Measurements from ENCODE around the gene ASTN1. TPM values are rescaled to one million over a fixed set of nuclear protein-coding genes. Genes with fewer than 3 reads are reported as not detected.
A peak's percentile ranks its signal among the peaks of the same experiment; 100 is the strongest.

ASTN1 gene
- 0.05 TPM for polyA plus RNA-seq (2013, experiment 1 of 2; ENCODE audit: insufficient read length)
- polyA plus RNA-seq (2013, experiment 2 of 2; ENCODE audit: insufficient read length), result 0.04 TPM

DNA sequence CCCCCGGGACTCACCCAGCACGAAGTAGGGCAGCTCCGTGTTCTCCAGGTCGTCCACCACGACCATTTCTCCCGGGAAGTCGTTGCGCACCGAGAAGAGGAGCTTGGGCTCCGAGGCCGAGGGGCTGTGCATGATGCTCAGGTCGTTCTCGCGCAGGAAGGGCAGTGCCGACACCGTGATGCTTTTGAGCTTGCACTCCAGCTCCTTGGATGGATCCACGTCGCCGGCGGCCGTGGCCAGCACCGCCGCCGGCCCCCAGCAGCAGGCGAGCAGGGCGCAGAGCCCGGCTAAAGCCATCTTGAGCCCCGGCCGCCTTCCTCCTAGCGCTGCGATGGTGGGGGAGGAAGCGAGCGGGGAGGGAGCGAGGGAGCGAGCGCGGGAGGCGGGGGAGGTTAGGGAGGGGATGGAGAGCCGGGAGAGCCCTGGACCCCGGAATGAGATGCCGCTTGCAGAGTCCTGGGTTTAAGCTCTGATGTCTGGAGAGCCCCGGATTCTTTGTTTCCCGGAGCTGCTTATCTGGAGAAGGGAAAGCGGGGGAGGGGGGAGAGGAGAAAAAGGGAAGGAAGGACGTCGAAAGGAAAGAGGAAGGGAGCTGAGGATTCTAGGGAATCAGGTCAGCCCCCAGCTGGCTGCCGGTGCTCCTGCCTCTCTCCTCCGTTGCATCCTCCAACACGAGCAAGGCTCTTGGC is at the start of gene ASTN1:
ASTN1 (minus strand) TSS at position 333 of the 689 bp plus-strand sequence; CDS start at position 297, 36 bp downstream.
- no peak for DNase-seq

DNA sequence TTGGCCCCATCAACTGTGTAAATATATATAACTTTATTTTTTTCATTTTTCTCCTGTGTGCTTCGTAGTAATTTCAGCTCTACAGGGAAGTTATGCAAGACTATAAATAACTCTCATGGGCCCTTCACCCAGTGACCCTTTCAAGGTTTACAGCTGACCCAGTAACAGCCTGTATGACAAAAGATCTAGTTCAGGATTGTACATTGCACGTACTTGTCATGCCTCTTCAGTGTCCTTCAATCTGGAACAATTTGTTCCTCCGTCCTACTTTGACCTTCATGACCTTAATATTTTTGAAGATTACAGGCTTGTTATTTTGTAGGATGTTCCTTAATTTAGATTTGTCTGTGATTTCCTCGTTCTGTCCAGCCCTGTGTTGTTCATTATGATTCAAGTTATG is 46.7 kb upstream of the ASTN1 start:
- no peak for DNase-seq

DNA sequence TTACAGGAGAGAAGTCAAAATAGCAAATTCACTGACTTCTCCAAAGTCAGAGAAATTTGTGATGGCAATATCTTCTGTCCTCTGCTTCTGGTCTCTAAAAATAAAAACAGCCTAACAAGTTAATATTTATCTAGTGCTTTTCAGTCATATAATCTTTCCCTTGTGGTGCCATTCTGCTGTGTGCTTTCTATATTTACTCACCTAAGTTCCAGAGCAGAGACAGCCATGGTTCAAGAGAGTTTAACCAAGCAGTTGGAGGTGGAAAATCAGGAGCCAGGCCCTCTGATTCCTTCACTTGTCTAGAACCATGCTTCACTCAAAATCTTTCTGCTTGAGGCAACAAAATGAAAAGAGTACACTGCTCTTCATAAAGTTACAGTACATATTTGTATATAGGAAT is 45.6 kb upstream of the ASTN1 start:
- no peak for DNase-seq

DNA sequence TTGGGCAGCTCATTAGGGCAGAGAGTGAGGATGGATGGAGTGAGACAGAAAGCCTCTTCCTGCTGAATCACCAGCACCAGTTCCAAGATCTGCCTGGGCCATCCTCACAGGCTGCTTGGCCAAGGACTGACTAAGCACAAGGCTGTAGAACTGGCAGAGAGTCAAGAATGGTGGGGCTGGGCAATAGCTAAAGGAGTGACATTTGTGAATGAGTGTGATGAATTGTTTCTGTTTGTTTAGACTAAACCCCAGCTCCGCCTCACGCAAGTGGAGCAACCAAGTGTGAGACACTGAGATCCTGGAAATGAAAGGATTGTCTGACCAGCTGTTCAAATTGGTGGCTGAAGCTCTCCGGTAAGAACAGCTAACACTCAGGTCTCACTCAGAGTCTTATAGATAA is 44.8 kb upstream of the ASTN1 start:
- DNase-seq, result peak; percentile 96

DNA sequence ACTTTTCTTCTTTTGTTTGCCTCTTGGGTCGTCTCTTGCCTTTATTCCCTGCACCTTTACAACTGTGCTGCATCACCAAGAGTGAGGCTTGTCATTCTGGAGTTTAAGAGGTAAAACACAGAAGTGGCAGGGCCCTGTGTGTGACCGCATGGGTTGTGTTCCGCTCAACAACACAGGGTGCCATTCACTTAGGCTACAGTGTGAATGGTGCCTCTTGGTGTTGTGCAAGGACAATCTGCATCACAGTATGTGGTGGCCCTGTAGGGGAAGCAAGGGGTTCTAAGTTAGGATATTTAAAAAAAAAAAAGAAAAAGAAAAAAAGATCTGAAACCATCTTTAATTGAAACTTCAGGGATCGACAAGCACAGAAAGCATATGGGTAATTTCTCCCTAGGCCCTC is 44.4 kb upstream of the ASTN1 start:
- DNase-seq, result no peak

DNA sequence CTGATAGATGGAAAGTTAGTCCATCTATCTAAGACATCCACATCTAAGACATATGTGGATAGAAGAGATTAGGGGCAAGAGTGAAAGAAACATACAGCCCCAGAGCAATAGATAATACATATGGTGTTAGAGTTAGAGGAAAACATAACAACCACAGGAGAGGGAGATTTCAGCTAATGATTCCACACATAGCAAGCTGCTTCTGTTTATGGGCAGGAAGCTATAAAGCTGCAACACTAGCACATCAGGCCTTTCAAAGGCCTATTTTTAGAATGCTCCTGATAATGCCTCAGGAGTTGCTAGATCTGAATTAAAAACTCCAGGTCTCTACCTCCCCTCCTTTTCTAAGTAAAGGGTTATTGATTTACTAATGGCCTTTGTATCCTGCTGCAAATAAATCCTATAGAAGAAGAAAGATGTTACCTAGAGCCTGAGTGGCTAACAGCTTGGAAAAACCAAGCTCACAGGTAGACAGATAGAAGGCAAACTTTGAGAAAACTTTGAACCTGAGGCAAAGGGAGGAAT is 42.4 kb upstream of the ASTN1 start:
- DNase-seq, result no peak

DNA sequence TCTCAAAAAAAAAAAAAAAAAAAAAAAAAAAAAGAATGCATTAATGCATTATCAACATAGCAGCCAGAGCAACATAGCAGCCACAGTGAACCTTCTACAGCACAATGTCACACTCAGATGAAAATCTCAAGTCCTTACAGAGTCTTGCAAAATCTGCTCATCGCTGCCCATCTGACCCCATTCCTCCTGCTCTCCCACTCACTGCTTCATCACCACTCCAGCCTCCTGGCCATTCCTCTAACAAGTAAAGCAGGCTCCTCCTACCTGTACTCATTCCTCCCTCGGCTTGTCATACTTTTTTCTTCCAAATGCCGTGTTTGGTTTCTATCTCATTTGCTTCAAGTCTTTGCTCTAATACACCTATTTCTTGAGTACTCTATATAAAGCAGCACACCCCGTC is 35.8 kb upstream of the ASTN1 start:
- no peak for DNase-seq

DNA sequence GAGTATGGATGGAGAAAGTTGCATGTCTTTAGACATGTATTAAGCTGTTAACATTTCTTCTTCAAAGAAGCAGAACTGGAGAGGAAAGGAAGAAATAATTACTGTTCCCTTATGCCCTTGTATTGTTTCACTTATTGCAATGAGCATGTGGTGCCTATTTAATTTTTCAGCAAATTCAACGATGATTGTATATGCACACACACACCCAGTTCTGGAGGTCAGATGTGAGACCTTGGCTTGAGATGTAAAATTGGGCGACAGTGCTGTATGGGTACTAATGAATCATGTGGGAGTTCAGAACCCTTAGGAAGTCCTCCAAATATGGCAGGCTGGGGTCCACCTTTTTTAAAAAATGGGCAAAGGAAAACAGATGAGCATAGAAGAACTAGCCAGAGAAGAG is 33.7 kb upstream of the ASTN1 start:
- DNase-seq, result no peak

DNA sequence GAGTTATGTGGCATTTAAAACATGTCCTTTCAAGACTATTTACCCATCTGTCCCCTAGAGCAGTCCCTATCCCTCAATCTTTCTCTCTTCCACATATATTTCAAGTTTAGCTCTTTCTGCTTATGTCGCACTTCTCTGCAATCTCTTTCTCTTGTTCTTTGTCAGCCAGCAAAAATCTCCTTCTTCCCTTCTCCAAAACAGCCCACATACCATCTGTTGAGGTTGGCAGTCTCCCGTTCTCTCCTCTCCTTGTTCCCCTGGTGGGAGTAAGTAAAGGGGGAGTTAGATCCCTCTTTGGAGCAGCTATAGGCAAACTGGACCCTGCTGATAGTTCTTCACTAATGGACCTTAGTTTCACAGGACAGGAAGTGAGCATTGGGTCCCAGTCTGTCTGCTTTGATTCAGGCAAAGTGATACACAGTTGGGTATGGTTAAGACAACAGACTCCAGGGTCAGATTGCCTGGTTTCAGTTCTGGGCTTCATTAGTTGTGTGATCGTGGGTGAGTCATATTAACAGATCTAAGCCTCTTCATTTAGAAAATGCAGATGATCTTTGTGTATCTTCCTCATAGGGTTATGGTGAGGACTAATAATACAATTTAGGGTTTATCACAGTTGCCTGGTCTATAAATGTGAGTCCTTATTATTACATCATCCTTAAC is 25.9 kb upstream of the ASTN1 start:
- no peak for DNase-seq

DNA sequence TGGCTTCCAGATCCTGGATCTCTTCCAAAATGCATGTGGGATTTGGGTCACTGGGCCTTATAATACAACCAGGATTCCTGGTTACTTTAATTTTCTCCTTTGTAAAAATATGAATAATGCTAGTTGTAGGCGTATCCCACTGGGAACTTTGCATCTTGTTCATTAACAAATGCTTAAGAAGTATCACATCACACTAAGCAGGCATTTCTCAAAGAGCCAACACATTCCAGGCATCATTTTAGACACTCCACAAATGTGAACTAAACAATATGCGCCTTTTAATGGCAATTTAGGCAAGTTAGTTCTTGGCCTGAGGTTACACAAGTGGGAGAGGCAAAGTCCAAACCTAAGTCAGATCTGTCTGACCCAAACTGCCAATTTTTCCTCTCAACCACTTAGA is 22.1 kb upstream of the ASTN1 start:
- DNase-seq, result no peak

DNA sequence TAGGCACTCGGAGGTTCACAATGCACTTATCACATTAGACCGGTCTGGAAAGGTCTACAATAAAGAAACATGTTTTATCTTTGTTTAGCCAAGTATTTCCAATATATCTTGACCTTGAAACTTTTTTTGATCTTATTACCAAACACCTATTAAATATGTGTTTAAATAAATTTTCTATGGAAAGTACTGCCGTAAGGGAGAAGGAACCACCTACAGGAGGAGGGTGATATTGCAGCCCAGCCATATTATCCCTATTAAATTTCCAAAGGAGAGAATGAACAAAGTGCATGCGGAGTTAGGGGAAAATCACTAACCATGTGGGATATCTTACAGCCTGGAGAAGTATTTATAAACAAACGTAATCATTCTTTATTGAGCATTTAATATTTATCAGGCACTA is 20.7 kb upstream of the ASTN1 start:
- no peak for DNase-seq

DNA sequence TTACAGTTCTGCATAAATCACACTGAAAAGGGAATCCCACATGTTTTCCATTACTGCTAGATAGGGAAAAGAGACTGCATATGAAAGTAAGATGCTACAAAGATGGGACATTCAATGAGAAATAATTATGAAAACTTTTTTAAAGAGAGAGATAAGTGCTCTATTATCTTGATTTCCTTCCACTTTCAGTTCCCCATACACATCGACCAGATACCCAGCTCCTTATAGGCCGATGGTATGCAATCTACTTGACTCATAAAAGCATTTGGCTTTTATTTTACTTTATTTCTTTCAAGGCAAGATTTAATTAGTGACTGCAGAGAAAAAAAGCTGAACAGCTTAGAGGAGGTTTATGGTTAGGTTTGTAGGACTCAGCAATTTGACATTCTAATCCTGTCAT is 19.3 kb upstream of the ASTN1 start:
- no peak for DNase-seq

DNA sequence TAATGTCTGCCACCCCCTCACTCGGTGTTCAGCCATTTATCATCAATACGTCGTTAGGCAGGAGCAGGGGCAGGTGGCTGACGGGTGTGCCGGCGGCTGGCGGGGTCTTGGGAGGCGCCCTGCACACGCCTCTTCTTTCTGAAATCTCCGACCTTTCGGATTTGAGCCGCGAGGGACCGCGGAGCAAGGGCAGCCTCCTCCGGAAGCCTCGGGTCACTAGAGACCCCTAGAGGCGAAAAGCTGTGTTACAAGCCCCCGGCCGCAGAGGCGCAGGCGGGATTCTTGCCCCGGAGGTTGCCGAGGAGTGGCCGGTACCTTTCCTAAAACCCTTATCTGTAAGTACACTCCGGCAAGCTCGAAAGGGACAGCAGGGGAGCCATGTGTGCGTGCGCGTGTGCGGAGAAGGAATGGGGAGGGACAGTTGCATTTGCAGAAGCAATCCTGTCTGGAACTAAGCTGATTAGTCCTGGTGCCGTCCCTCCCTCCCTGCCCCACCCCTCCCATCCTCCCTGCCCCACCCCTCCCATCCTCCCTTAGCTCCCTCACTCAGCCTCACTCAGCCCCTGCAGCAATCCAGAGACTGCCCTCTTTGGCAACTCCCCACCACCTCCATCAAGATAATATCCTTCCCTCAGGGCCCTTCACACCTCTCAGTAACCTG is 17.2 kb upstream of the ASTN1 start:
- DNase-seq, result peak; percentile 50

DNA sequence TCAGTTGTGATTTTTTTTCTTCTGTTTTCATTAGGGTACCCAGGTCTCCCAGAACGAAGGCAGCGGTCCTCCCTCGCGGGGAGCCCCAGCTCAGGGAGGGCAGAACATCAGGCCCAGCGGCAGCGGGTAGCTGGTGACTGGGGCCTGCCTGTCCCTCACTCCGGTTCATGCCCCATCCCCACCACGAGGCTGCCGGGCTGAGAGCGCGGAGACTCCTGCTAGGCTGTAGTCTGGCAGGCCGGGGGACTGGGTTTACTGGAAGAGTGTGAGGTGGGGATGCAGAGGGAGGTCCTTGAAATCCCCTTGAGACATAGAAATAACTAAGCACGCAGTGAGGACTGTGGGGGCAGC is 16.7 kb upstream of the ASTN1 start:
- DNase-seq, result no peak

DNA sequence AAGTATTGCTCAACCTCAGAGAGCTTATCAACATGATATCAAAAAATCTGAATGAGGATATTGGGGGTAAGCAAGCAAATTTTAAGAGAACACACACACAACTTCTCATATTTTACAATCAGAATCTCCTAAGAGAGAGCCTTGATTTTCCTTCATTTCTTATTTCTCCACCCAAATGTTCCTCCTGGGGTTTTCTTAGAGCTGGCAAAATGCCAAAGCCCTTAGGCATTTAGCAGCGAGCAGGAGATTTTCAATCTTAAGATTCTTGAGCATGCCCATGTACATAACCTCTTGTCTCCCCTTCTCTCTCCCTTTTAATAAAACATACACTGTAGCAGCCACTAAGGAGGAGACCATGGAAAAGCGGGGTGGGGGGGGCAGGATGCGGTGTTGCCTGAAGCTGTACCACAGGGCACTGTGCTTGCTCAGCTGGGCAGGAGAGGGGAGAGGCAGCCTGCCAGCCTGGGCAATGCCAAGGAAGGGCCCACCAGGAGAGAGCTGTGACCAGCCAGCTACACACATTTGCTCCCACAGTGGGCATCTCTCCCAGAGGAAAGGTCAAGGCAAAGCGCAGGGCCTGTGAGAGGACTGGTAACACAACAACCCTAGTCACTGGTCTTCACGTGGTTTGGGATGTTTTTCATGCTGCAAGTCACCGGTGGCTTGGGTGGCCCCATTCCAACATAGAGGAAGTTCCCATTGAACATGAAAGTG is 10.6 kb upstream of the ASTN1 start:
- no peak for DNase-seq

DNA sequence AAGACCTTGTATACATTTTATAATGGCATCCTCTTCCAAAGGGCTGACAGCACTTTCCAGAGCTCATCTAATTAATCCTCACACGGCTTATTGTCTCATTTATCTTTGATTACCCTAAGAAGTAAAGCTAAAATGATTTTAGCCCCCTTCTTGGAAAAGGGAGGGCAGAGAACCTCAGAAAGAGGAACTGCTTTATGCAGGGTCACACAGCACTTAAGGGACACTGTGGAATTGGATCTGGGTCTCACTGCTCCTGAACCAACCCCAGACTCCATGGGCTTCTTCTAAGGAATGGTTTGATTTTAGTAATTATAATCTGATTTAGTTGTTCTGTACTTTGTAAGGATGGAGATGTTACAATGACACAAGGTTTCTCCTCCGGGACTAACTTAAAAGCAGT is 9.5 kb upstream of the ASTN1 start:
- no peak for DNase-seq

DNA sequence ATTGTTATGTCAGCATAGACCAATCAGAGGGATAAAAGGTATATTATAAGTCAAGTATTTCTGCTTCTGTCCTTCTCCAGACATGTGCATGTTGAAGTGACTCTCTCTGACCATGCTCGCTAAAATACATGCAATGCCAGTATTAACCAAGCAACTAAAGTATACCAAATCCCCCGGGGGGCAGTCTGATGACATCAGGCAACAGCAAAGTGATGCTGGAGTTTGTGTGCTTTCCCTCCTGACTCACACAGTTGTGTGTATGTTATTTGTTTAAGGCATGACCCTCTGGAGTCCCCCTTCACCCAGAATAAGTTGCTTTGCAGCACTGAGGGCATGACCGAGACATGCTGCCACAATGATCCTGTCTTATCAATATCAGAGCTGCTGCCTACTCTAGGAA is 8.4 kb upstream of the ASTN1 start:
- DNase-seq, result no peak

DNA sequence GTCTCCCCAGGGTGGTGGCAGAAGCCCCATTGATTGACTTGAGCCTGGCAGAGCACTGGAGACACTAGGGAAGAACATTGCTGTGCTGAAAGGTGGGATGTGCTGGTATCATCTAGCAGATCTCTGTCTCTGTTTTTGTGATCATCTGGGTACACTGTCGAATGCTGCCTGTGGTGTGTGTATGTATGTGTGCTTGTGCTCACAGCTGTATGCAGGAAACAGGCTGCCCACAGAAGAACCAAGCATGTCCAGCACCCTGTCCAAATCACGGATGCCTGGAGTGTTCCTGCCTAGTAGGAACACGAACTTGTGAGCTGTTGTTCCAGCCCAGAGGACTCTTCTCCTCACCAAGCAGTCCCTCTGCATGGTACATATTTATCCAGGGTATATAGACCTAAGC is 7.8 kb upstream of the ASTN1 start:
- DNase-seq, result no peak

DNA sequence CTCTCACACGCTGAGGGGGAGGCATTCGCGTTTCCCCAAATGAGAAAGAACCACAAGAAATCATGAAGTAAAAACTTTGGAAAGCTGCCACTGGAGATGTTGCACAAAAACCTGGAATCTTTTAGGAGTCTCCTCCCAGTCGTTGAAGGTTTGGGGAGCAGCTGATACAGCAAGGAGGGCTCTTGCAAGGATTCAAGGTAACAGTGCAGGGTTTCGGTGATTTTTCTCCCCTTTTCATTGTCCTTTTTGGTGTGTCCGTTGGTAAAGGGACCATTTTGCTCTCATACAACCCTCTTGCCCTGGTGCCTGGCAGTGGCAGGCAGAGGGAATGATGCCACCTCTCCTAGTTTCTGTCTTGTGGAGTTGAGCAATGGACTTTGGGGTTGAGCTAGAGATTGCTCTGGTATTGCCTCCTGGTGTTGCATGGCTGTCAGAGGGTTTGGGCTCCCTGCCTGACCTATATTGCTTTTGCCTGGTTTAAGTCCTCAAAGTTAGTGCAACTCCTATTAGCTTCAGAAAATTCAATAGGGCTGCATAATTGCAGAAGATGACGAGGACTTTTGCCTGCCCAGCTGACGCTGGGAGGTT is 7.1 kb upstream of the ASTN1 start:
- DNase-seq, result no peak

DNA sequence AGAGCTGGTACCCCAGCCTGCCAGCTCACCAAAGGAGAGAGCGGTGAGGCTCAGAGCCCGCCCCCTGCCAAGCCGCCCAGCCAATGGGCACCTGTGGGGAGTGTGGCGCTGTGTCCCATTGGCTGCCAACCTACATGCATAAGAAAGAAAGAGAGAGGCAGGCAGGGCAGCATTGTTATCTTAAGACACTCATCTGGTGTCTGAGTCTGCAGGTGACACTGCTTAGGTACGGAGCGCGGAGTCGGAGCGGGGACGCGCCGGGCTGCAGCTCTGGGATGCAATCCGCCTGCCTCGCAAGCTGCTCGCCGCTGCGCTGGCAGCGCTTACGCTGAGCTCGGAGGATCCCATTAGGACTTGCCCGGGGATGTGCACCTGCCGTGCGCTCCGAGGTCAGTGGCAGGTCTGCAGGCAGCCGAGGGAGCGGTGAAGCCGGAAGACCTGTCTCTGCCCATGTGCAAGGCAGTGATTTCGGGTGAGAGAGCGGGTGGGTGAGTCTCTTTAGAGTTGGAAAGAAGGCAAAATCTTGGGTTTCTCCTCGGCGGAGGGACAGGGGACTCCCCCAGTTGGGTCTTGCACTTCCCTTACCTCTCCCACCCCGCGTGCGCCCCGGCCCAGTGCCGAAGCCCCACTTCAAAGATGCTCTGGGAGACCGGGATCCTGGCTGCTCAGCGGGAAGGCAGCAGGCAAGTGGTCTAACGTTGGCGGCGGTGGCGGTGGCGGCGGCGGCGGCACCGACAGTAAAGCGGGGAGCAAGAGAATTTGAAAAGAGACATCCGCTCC is 6.4 kb upstream of the ASTN1 start, which contains the start of gene BRINP2:
BRINP2 (plus strand) TSS at position 203 of the 780 bp plus-strand sequence. CDS start 58,919 bp downstream, outside the sequence.
- peak; percentile 11 for DNase-seq

DNA sequence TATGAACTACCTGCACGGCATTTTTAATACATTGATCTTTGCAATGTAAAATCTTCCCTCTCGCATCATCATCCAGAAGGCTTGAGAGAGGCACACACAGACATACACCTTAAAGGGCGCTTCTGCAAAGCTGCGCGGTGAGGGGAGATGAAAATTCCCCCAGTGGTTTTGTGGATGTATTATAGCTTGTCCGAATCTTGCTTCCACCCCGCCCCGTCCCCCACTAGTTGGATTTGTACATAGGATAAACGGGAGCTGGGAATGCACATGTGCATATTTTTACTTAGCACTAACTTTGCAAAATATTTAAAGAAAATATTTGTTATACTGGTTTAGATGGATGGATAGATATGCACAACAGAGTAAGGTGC is 542 bp upstream of the ASTN1 start:
- no peak for DNase-seq
